ENCODE results near the gene LAPTM4A.
"Not testable (repeated sequence)": the region's sequence is repeated elsewhere in the genome, so short reads cannot be mapped to it uniquely, and the experiment has no call there.

Gene LAPTM4A

GRCh38 chr2:20051532-20052228 is at the start of gene LAPTM4A:
LAPTM4A (minus strand) TSS chr2:20051628; CDS start chr2:20051520, 108 bp downstream.
- DNase-seq (ENCODE audit: low read depth in 2 of 2) = peak; percentile 97

DNA sequence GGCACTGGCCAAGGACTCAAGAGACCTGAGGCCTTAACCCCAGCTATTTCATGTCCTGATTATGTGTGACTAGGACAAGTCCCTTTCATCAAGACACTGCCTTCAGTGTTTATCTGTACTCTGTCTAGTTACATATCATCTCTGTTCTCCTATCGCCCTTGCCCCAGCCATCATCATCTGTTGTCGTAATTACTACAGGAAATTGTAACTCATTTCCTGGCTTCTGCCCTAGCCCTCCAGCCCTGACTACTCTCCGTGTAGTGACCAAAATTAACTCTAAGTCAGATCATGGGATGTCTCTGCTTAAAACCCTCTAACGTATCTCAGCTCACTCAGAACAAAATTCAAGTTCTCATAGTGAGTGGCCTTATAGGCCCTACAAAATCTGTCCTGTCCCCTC is 49.3 kb upstream of the LAPTM4A start:
- DNase-seq (ENCODE audit: low read depth in 2 of 2) = no peak

DNA sequence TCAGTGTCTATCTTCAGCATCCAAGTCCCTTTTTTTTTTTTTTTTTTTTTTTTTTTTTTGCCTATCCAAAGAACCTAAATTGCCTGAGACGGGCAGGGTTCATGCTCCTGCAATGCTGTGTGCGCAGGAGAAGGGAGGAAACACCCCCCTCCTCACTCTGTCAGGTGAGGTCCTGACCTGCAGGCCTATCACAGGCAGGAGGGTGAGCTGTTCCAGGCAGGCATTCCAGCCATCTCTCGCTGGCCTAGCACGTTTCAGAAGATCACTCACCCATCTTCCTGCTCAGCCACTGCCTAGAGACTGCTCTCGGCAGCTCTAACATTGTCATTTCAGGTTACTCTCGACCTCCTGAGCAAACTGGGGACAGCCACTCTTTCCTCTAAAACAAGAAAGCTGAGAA is 48.4 kb upstream of the LAPTM4A start:
- DNase-seq (ENCODE audit: low read depth in 2 of 2) = no peak

DNA sequence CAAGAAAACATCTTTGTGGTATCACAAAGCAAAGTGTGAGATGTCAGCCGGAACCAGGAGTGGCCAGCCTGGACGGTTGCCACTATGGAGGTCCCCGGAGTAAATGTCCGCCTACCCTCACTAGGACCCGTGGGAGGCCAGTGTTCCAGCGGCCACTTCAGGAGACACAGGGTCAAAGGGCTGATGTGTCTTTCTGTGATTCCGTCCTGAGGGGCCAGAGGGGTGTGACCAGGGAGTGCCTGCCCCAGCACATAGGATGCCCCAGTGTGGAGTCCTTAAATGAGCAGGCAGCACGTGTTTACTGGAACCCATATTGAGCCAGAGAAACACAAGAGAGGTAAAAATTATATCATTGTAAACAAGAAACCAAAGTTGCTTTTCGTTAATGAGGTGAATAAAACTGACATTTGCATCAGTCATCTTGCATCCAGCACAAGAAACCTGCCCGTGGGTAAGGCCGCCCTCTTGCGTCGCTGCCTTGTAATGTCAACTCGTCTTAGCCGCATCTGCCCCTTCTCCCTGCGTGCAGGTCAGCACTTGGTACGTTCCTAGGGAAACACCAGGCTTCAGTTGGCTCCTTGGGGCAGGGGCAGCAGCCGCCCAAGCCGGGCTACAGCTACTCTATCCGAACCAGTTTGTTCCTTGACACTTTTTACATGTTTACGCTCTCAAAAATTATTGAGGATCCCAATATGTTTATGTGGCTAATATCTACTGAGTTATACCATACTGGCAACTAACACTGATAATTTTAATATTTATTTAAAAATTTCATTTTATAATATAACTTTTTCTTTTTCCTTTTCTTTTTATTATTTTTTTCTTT is 46.7 kb upstream of the LAPTM4A start:
- peak; percentile 42 to 62 for DNase-seq (ENCODE audit: low read depth in 2 of 2)

- no peak for DNase-seq (ENCODE audit: low read depth in 2 of 2)
These were observed 44.0 kb upstream of the LAPTM4A start for GRCh38 chr2:20095469-20095868.

- no peak for DNase-seq (ENCODE audit: low read depth in 2 of 2)
These were observed 43.5 kb upstream of the LAPTM4A start for GRCh38 chr2:20094955-20095354.

DNA sequence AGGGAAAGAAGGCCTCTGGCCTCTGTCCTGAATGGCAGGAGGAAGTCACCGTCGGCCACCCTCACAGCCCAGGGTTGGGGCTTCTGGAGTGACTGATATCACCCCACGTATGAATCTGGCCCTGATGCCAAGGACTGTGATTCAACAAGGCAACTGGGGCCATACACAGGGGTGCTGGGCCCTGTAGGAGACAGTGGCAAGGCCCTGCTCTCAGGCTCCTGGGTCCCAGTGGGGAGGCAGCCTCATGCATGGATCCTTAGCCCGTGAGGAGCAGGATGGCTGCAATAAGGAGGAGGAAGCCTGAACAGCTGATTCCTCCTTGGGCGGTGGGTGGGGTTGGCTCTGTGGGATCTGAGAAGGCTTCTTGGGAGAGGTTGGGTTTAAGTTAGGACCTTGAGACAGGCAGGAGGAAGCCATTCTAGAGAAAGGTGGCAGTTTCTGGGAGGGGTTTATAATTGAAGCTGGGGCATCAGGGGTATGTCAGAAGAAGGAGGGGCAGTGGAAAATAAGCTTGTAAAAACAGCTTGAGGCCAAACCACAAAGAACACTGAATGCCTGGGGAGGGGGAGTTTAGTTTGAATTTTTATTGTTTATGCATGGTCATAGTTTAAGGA is 42.8 kb upstream of the LAPTM4A start:
- no peak for DNase-seq (ENCODE audit: low read depth in 2 of 2)

DNA sequence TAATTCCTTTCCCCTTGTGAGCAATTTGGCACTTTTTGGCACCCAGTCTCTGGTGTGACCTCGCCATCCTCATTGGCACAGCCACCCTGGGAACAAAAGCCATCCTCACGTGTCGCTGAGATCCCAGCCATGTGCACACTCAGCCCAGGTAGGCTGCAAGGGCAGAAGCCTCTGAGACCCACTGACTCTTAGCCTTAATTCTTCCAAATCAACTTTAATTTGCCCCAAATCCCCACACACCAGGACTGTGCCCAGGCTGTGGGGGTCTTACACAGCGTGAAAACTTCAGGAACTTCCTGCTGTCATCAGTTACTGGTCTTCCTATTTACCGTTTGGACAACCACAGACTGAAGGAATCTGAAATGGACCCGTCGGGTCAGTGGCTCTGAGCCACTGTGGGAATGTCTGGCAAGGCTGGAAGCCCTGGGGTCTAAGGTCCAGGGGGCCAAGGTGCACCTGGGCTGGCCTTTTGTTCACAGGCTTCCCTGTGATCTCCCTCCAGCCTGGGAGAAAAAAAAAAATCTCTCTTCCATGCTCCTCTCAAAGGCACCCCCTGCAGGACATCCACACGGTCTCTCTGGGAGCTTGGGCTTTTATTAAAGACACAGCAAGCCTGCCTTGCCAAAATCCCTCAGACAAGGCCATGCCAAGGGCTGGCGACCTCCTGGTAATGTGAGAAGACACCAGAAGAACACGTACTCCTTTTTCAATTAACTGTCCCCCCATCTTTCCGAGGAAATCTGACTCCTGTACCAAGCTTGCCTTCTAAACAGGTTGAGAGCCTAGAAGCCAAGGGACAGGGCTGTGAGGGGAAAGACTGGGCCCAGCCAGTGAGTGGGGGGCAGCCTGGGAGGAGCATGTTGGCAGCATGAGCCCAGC is 42.1 kb upstream of the LAPTM4A start:
- DNase-seq (ENCODE audit: low read depth in 2 of 2) = no peak

DNA sequence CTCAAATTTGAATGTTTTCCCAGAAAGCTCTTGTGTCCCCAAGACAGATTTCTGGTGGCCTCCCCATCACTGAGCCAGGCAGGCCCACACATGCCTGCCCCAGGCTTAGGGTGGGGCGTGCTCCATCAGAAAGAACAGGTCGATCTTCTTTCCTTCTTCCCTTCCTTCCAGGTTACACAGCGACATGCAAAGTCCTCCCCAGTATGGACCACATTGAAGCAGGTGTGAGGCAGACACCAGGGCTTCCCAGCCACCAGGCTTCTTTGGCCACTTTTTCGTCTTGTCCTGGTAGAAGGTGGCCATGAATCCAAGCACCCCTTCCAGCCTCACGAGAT is 41.4 kb upstream of the LAPTM4A start:
- DNase-seq (ENCODE audit: low read depth in 2 of 2) = no peak

GRCh38 chr2:20092226-20092900 is 40.9 kb upstream of the LAPTM4A start:
- no peak for DNase-seq (ENCODE audit: low read depth in 2 of 2)

- DNase-seq (ENCODE audit: low read depth in 2 of 2) = no peak
These were observed 40.0 kb upstream of the LAPTM4A start for GRCh38 chr2:20091305-20091991.

- no peak for DNase-seq (ENCODE audit: low read depth in 2 of 2)
These were observed 38.5 kb upstream of the LAPTM4A start for GRCh38 chr2:20089715-20090464.

- DNase-seq (ENCODE audit: low read depth in 2 of 2) = not testable (repeated sequence)
These were observed 34.5 kb upstream of the LAPTM4A start for GRCh38 chr2:20085909-20086308.

DNA sequence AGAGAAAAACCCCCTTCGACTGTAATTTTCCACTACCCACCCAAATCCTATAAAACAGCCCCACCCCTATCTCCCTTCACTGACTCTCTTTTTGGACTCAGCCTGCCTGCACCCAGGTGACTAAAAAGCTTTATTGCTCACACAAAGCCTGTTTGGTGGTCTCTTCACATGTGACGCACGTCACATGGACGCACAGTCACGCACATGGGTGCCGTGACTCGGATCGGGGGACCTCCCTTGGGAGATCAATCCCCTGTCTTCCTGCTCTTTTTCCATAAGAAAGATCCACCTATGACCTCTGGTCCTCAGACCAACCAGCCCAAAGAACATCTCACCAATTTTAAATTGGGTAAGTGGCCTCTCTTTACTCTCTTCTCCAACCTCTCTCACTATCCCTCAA is 31.4 kb upstream of the LAPTM4A start:
- DNase-seq (ENCODE audit: low read depth in 2 of 2) = not testable (repeated sequence)

DNA sequence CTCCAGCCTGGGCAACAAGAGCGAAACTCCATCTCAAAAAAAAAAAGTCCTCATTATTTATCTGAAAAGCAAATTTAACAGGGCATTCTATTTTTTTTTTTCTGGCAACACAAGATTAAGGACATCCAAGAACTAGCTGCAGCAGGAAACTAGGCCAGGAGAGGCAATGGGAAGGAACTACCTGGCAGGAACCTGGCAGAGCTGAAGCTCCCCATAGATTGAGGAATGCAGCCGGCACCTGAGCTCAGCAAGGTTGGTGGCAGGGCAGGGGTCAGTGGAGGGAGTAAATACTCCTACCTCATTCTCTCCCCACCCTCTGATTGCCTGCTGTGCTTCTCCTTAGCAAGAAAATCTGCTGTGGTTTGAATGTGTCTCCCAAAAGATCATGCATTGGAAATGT is 30.4 kb upstream of the LAPTM4A start:
- DNase-seq (ENCODE audit: low read depth in 2 of 2) = no peak

DNA sequence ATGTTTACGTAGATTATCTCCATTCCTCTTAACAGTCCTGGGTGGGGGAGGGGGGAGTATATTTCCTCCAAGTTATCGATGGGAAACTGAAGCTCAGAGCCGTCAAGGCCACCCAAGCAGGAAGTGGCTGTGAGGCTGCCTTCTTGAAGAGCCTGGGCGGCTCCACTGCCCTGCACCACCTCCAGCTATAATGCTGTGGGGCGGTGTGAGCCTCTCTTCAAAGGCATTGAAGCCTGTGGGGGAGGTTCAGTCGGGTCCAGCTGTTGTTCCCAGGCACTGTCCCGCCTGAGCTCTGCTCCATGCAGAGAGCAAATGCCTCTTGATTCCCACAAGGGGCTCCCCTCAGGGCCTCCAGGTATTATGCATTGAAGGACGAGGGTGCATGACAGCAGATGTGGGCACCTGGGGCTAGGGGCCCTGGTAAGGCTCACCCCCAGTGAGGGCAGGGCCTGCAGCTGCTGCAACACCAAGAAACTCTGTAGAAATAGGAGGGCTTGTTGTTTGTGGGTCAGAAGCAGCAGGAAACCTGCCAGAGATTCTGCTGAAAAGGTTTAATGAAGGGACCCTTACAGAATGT is 29.5 kb upstream of the LAPTM4A start:
- no peak for DNase-seq (ENCODE audit: low read depth in 2 of 2)

- no peak for DNase-seq (ENCODE audit: low read depth in 2 of 2)
These were observed 29.0 kb upstream of the LAPTM4A start for GRCh38 chr2:20080428-20080827.

DNA sequence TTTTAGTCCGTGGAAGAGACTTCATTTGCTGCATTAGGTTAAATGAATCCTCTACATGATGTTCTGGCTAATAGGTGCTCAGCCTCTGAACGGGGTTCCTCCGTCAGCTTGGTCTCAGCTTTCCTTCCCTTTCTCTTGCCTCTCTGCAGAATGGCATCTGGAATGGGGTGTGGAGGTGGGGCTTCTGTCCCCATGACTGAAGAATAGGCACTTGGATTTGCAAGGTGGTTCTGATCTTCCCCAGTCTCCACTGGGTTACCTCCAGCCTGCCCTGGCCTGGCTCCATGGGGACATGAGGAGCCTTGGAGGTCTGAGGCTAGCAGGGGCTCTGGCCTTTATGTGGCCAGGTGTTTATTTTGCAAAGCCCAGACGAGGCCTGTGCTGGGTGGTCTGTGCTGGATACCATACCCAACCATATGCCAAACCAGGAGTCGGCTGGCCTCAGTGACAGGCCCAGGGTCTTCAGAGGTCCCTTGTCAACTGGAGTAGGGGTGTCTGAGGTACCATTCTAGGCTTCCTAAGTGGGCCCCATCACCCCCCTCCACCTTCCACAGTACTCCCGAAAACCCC is 28.2 kb upstream of the LAPTM4A start:
- no peak for DNase-seq (ENCODE audit: low read depth in 2 of 2)

DNA sequence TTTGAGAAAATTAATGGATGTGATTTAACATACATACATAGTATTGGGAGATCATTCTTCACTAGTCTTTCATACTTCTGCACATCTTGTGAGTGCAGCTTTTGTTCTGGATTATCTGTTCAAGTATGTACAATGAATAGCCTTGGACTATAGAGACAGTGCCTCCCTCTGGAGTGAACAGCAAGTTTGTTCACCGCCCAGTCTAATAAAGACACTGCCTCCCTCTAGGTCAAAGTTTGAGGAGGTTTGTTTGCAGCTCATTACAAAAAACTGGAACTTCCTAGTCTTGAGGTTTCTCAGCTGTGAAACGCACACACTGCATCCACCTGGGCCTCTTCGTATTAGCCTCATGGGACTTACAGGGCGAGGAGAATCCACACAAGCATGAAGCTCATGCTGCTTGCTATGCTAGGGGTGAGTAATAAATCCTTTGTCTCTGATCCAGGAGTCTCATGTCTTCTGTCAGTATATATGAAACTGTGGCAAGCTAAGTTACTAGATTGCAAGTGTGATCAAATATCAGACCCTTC is 26.0 kb upstream of the LAPTM4A start:
- DNase-seq (ENCODE audit: low read depth in 2 of 2) = no peak
